MM.1S (cell line): Measurements from ENCODE around the gene WFDC13.
"Not testable (repeated sequence)": the region's sequence is repeated elsewhere in the genome, so short reads cannot be mapped to it uniquely, and the experiment has no call there.

Source experiments
- DNase-seq: peaks from one replicate; pipeline ENCODE4 v3.0.0-alpha.2; 2015
- H2AFZ ChIP-seq: fragments of 300-600 bp; sonication (generic); 2 replicates; pipeline ENCODE4 v1.6.0; 2016; ENCODE audit warnings: antibody characterized with exemption, low read length
- H3F3A ChIP-seq: fragments of 300-600 bp; sonication (generic); 2 replicates; pipeline ENCODE4 v1.6.1; 2016; ENCODE audit warnings: mild to moderate bottlenecking, antibody characterized with exemption, low read length, moderate library complexity, mixed read lengths; ENCODE audit not compliant: insufficient read depth
- H3K27ac ChIP-seq: fragments of 300-600 bp; sonication (generic); 2 replicates; pipeline ENCODE4 v1.5.1; 2016; ENCODE audit warnings: mild to moderate bottlenecking, low read length
- H3K27me3 ChIP-seq: fragments of 300-600 bp; sonication (generic); replicated peaks from 2 replicates; pipeline ENCODE4 v1.6.0; 2016; ENCODE audit warnings: low read length; ENCODE audit not compliant: insufficient read depth
- H3K36me3 ChIP-seq: fragments of 300-600 bp; sonication (generic); replicated peaks from 2 replicates; pipeline ENCODE4 v1.6.1; 2016; ENCODE audit warnings: mild to moderate bottlenecking, low read length, mixed read lengths; ENCODE audit not compliant: insufficient read depth
- H3K4me1 ChIP-seq: fragments of 300-600 bp; sonication (generic); 2 replicates; pipeline ENCODE4 v1.6.1; 2016; ENCODE audit warnings: low read length, mixed read lengths
- H3K4me2 ChIP-seq: fragments of 300-600 bp; sonication (generic); 2 replicates; pipeline ENCODE4 v1.6.0; 2016; ENCODE audit warnings: low read depth, low read length
- H3K4me3 ChIP-seq: fragments of 300-600 bp; sonication (generic); 2 replicates; pipeline ENCODE4 v1.5.1; 2016; ENCODE audit warnings: low read length, mixed read lengths
- H3K79me2 ChIP-seq: fragments of 300-600 bp; sonication (generic); 2 replicates; pipeline ENCODE4 v1.6.1; 2016; ENCODE audit warnings: mixed run types, low read length, mixed read lengths
- H3K9ac ChIP-seq: fragments of 300-600 bp; sonication (generic); 2 replicates; pipeline ENCODE4 v1.6.1; 2016; ENCODE audit warnings: low read length, mixed read lengths
- H3K9me2 ChIP-seq: fragments of 300-600 bp; sonication (generic); replicated peaks from 2 replicates; pipeline ENCODE4 v1.6.1; 2016; ENCODE audit warnings: mild to moderate bottlenecking, low read length, mixed read lengths; ENCODE audit not compliant: insufficient read depth
- H3K9me3 ChIP-seq: fragments of 300-600 bp; sonication (generic); replicated peaks from 2 replicates; pipeline ENCODE4 v1.6.1; 2016; ENCODE audit warnings: mild to moderate bottlenecking, low read length, mixed read lengths; ENCODE audit not compliant: insufficient read depth
- H4K20me1 ChIP-seq: fragments of 300-600 bp; sonication (generic); 2 replicates; pipeline ENCODE4 v1.6.1; 2016; ENCODE audit warnings: mild to moderate bottlenecking, low read length, moderate library complexity, mixed read lengths; ENCODE audit not compliant: insufficient read depth
- EZH2 ChIP-seq: fragments of 300-600 bp; sonication (generic); optimal IDR thresholded peaks from 2 replicates; pipeline ENCODE3; 2017; ENCODE audit warnings: low read depth, mild to moderate bottlenecking, antibody characterized with exemption, low read length, mixed read lengths
- EZH2phosphoT487 ChIP-seq: fragments of 300-600 bp; sonication (generic); IDR thresholded peaks from 2 replicates; pipeline ENCODE4 v1.6.1; 2018; ENCODE audit warnings: antibody characterized with exemption, low read length
- TF ChIP-seq, protein P1 (sequence below): fragments of 300-600 bp; sonication (generic); IDR thresholded peaks from 2 replicates; pipeline ENCODE4 v1.5.1; 2016; ENCODE audit warnings: antibody characterized with exemption, low read length, mixed read lengths

WFDC13 gene

DNA sequence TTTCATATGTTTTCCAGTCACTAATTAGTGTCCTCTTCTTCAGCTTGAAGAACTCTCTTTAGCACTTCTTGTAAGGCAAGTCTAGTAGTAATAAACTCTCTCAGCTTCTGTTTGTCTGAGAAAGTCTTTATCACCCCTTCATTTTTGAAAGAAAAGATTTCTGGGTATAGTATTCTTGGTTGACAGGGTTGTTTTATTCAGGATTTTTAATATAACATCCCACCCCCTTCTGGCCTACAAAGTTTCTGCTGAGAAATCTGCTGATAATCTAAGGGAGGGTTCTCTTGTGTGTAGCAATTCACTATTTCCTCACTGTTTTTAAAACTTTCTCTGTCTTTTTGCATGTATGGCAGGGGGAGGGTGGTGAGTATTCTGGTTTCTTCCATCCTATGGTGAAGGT, 22.2 kb upstream of the WFDC13 start:
- H4K20me1 ChIP-seq = no peaks in the 10 kb centered on the region
- no peaks in the 10 kb centered on the region for H3K79me2 ChIP-seq
- no peaks in the 10 kb centered on the region for H3F3A ChIP-seq
- H3K27ac ChIP-seq = no peak overlapping the region
- no peak for DNase-seq
- no peak overlapping the region for H3K4me2 ChIP-seq
- no peak overlapping the region for H3K4me3 ChIP-seq
- H3K9me2 ChIP-seq = no peaks in the 10 kb centered on the region
- no peaks in the 10 kb centered on the region for H3K27me3 ChIP-seq
- H3K4me1 ChIP-seq = no peaks in the 10 kb centered on the region
- H3K9me3 ChIP-seq = no peaks in the 10 kb centered on the region
- no peak for TF ChIP-seq EZH2
- TF ChIP-seq, protein P1, sequence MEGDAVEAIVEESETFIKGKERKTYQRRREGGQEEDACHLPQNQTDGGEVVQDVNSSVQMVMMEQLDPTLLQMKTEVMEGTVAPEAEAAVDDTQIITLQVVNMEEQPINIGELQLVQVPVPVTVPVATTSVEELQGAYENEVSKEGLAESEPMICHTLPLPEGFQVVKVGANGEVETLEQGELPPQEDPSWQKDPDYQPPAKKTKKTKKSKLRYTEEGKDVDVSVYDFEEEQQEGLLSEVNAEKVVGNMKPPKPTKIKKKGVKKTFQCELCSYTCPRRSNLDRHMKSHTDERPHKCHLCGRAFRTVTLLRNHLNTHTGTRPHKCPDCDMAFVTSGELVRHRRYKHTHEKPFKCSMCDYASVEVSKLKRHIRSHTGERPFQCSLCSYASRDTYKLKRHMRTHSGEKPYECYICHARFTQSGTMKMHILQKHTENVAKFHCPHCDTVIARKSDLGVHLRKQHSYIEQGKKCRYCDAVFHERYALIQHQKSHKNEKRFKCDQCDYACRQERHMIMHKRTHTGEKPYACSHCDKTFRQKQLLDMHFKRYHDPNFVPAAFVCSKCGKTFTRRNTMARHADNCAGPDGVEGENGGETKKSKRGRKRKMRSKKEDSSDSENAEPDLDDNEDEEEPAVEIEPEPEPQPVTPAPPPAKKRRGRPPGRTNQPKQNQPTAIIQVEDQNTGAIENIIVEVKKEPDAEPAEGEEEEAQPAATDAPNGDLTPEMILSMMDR = no peak
- no peak for TF ChIP-seq EZH2phosphoT487
- H3K9ac ChIP-seq = no peak overlapping the region
- no peaks in the 10 kb centered on the region for H3K36me3 ChIP-seq
- H2AFZ ChIP-seq = no peak overlapping the region

DNA sequence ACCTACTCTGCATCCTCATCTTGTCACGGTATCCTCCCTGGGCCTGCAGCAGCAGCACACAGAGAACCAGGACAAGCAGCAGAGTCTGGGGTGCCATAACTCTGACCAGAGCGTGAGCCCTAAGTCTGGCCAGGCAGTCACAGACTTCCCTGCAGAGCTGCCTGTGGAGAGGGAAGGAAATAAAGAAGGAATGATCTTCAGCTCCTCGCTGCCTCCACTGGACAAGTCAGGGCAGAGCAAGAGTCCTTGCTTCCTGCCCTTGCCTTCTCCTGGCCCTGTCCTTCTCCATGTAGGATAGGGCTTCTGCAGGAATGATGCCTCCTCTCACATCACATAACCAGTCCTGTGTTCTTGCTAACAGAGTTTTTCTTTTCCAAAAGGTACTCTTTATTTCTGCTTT, 15.9 kb upstream of the WFDC13 start:
- Histone ChIP-seq H3K4me2 (no peak overlapping the region), H3K9me2 (no peaks in the 10 kb centered on the region), H3F3A (no peaks in the 10 kb centered on the region), H3K36me3 (no peaks in the 10 kb centered on the region), H3K9ac (no peak overlapping the region), H3K27me3 (no peaks in the 10 kb centered on the region), H3K4me3 (no peak overlapping the region), H3K9me3 (no peaks in the 10 kb centered on the region), H3K79me2 (no peaks in the 10 kb centered on the region), H3K4me1 (no peaks in the 10 kb centered on the region), H3K27ac (no peak overlapping the region), H4K20me1 (no peaks in the 10 kb centered on the region), H2AFZ (no peak overlapping the region)
- TF ChIP-seq EZH2phosphoT487 (no peak), EZH2 (no peak)
- TF ChIP-seq, protein P1 = no peak
- no peak for DNase-seq

DNA sequence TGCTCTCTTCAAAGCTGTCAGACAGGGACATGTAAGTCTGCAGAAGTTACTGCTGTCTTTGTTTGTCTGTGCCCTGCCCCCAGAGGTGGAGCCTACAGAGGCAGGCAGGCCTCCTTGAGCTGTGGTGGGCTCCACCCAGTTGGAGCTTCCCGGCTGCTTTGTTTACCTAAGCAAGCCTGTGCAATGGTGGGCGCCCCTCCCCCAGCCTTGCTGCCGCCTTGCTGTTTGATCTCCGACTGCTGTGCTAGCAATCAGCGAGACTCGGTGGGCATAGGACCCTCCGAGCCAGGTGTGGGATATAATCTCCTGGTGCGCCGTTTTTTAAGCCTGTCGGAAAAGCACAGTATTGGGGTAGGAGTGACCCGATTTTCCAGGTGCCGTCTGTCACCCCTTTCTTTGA, 8.5 kb upstream of the WFDC13 start:
- H3K4me2 ChIP-seq, H4K20me1 ChIP-seq, H3K4me3 ChIP-seq, H3K36me3 ChIP-seq, H2AFZ ChIP-seq, H3K9me3 ChIP-seq, H3K9me2 ChIP-seq, H3K4me1 ChIP-seq, H3K9ac ChIP-seq, H3F3A ChIP-seq, H3K79me2 ChIP-seq, H3K27ac ChIP-seq, H3K27me3 ChIP-seq, DNase-seq: not testable (repeated sequence)

DNA sequence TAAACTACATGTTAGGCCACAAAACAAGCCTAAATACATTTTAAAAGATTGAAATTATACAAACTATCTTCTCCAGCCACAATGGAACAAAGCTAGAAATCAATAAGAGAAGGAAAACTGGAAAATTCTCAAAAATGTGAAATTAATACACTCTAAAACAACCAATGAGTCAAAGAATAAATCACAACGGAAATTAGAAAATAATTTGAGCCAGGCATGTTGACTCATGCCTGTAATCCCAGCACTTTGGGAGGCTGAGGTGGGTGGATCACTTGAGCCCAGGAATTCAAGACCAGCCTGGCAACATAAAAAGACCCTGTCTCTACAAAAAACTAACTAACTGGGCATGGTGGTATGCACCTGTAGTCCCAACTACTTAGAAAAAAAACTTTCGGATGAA, 6.3 kb upstream of the WFDC13 start:
- no peaks in the 10 kb centered on the region for H3K79me2 ChIP-seq
- no peaks in the 10 kb centered on the region for H3K27me3 ChIP-seq
- H3K4me3 ChIP-seq = no peak overlapping the region
- no peaks in the 10 kb centered on the region for H3K36me3 ChIP-seq
- no peaks in the 10 kb centered on the region for H3K9me3 ChIP-seq
- H3K4me2 ChIP-seq = no peak overlapping the region
- no peak overlapping the region for H3K27ac ChIP-seq
- H4K20me1 ChIP-seq = no peaks in the 10 kb centered on the region
- H3K4me1 ChIP-seq = no peaks in the 10 kb centered on the region
- H3K9me2 ChIP-seq = no peaks in the 10 kb centered on the region
- DNase-seq = no peak
- H3K9ac ChIP-seq = no peak overlapping the region
- no peaks in the 10 kb centered on the region for H3F3A ChIP-seq
- no peak overlapping the region for H2AFZ ChIP-seq
- TF ChIP-seq EZH2 (no peak), EZH2phosphoT487 (no peak)
- TF ChIP-seq, protein P1 = no peak
